DLD1 (cell line): Measurements from ENCODE around the gene AHNAK.

Source experiments
- in situ Hi-C: cut with HindIII; loops from 2 replicates; pipeline ENCODE4 v1.10.0; 2017; ENCODE audit warnings: low sequenced_read_pairs

The AHNAK gene

GRCh38 chr11:62539238-62539925 is 7.2 kb downstream of the AHNAK start:
- in situ Hi-C loops: no loop called here

- in situ Hi-C loops: no loop called here
Observed at GRCh38 chr11:62538470-62539237, 8.0 kb downstream of the AHNAK start.

GRCh38 chr11:62536301-62536957 is 10.2 kb downstream of the AHNAK start:
- in situ Hi-C loops: no loop called here

GRCh38 chr11:62535802-62536201 is 10.8 kb downstream of the AHNAK start:
- in situ Hi-C loops: no loop called here

- in situ Hi-C loops: no loop called here
Observed at GRCh38 chr11:62534779-62535545, 11.6 kb downstream of the AHNAK start.

- in situ Hi-C loops: no loop called here
Observed at GRCh38 chr11:62532096-62532495, 14.5 kb downstream of the AHNAK start.

- in situ Hi-C loops: no loop called here
Observed at GRCh38 chr11:62516736-62517371, 29.8 kb downstream of the AHNAK start.

- in situ Hi-C loops: no loop called here
Observed at GRCh38 chr11:62514151-62514550, 32.5 kb downstream of the AHNAK start.

GRCh38 chr11:62513626-62514025 is 33.0 kb downstream of the AHNAK start:
- in situ Hi-C loops: no loop called here

GRCh38 chr11:62512961-62513360 is 33.6 kb downstream of the AHNAK start:
- in situ Hi-C loops: no loop called here

GRCh38 chr11:62508336-62509058 is 38.1 kb downstream of the AHNAK start:
- in situ Hi-C loops: no loop called here

GRCh38 chr11:62507125-62507422 is 39.5 kb downstream of the AHNAK start:
- in situ Hi-C loops: no loop called here

GRCh38 chr11:62506413-62507124 is 40.0 kb downstream of the AHNAK start:
- in situ Hi-C loops: no loop called here

- in situ Hi-C loops: no loop called here
Observed at GRCh38 chr11:62505440-62506091, 41.0 kb downstream of the AHNAK start.

GRCh38 chr11:62505059-62505439 is 41.6 kb downstream of the AHNAK start:
- in situ Hi-C loops: no loop called here

- in situ Hi-C loops: no loop called here
Observed at GRCh38 chr11:62504158-62504973, 42.2 kb downstream of the AHNAK start.

- in situ Hi-C loops: no loop called here
Observed at GRCh38 chr11:62502030-62502730, 44.4 kb downstream of the AHNAK start.

- in situ Hi-C loops: no loop called here
Observed at GRCh38 chr11:62501432-62501891, 45.1 kb downstream of the AHNAK start.
